NOMO-1 treated with dmso at 0.1 percent for 144 hours (cell line): Measurements from ENCODE around the gene ANKRD2.
"Not testable (repeated sequence)": the region's sequence is repeated elsewhere in the genome, so short reads cannot be mapped to it uniquely, and the experiment has no call there.

Experiments
- DNase-seq: peaks from one replicate; lab custom pipeline; 2025; ENCODE audit not compliant: unreplicated experiment; lab: John Stamatoyannopoulos, UW

Gene ANKRD2

GRCh38 chr10:97571622-97572021, 957 bp upstream of the ANKRD2 start:
- DNase-seq, result no peak

GRCh38 chr10:97573021-97573420, 442 bp downstream of the ANKRD2 start:
- DNase-seq, result no peak

- DNase-seq, result no peak
These were observed 1.1 kb downstream of the ANKRD2 start for GRCh38 chr10:97573672-97574071.

- no peak for DNase-seq
These were observed 2.0 kb downstream of the ANKRD2 start for GRCh38 chr10:97574374-97575126.

- no peak for DNase-seq
These were observed 2.6 kb downstream of the ANKRD2 start for GRCh38 chr10:97575127-97575668.

GRCh38 chr10:97576487-97576886, 3.9 kb downstream of the ANKRD2 start:
- not testable (repeated sequence) for DNase-seq

GRCh38 chr10:97577701-97578100, 5.1 kb downstream of the ANKRD2 start:
- DNase-seq, result no peak

- no peak for DNase-seq
These were observed 5.7 kb downstream of the ANKRD2 start for GRCh38 chr10:97578171-97578844.

- no peak for DNase-seq
These were observed 8.1 kb downstream of the ANKRD2 start for GRCh38 chr10:97580421-97581367.

GRCh38 chr10:97582169-97582568, 9.6 kb downstream of the ANKRD2 start:
- no peak for DNase-seq

GRCh38 chr10:97583476-97583875, 10.9 kb downstream of the ANKRD2 start:
- DNase-seq, result no peak

GRCh38 chr10:97584060-97584797, 11.7 kb downstream of the ANKRD2 start, which contains the start of gene HOGA1:
Gene HOGA1, plus strand, starts transcription at chr10:97584389. Its CDS starts 315 bp downstream, at chr10:97584704.
- no peak for DNase-seq

- DNase-seq, result no peak
These were observed 12.3 kb downstream of the ANKRD2 start for GRCh38 chr10:97584798-97585438.

- no peak for DNase-seq
These were observed 12.8 kb downstream of the ANKRD2 start for GRCh38 chr10:97585439-97585811.

GRCh38 chr10:97587183-97587582, 14.6 kb downstream of the ANKRD2 start:
- no peak for DNase-seq

- DNase-seq, result no peak
These were observed 16.9 kb downstream of the ANKRD2 start, which contains the start of gene C10orf62 for GRCh38 chr10:97589479-97589878. Gene C10orf62, plus strand, starts transcription at chr10:97589721. Its CDS starts 177 bp downstream, at chr10:97589898.

GRCh38 chr10:97590082-97590747, 17.6 kb downstream of the ANKRD2 start:
- DNase-seq, result no peak

- no peak for DNase-seq
These were observed 18.3 kb downstream of the ANKRD2 start for GRCh38 chr10:97590748-97591495.

- DNase-seq, result no peak
These were observed 20.8 kb downstream of the ANKRD2 start for GRCh38 chr10:97593421-97593820.
